ENCODE data around the gene CRIP1. TPM values are rescaled to one million over a fixed set of nuclear protein-coding genes. Genes with fewer than 3 reads are reported as not detected.

Gene CRIP1
- total RNA-seq, 1 experiment from 2014 or later, result 48.7 TPM

- H4K20me1 ChIP-seq (ENCODE audit: low read length), result no peaks in the 10 kb centered on the region
- H3K27ac ChIP-seq (ENCODE audit: low read length), result peak overlapping the region; percentile 100
- H3K27me3 ChIP-seq (ENCODE audit: low read length), result no peaks in the 10 kb centered on the region
- no peaks in the 10 kb centered on the region for H3F3A ChIP-seq (ENCODE audit: low read length, unreplicated experiment)
- H3K4me3 ChIP-seq (ENCODE audit: low read length), result no peak overlapping the region
- H3K79me2 ChIP-seq (ENCODE audit: low read length), result peaks cover 8% of the 10 kb centered on the region
- peak overlapping the region; percentile 99; the same call in 1 of the 2 replicates for H3K4me2 ChIP-seq (ENCODE audit: low read length)
- no peak overlapping the region; the same call in 1 of the 2 replicates for H3K9ac ChIP-seq (ENCODE audit: low read length)
- BruUV-seq (replicated peaks), result no TSS peak
- ChIA-PET POLR2A (ENCODE audit: unreplicated experiment) (interaction anchor here (1.0 to 1.8 kb wide), 2 partner anchors 10 to 58 kb away, joined by 3 to 18 read pairs; no protein-coding TSS in a partner anchor), CTCF (interaction anchor here (0.6 to 1.9 kb wide), 5 partner anchors 9 to 88 kb away, joined by 3 to 24 read pairs (median 10); partner anchors contain the start of gene TEDC1)
- DNase-seq, result no peak
- ATAC-seq, result no peak
- no peak for TF ChIP-seq EZH2 (IDR thresholded peaks at IDR 0.05; ENCODE audit: low read length, unreplicated experiment)
- TF ChIP-seq CTCF (conservative IDR thresholded peaks at IDR 0.05; ENCODE audit: low read depth, low read length), result no peak
- TF ChIP-seq EZH2phosphoT487 (IDR thresholded peaks at IDR 0.05; ENCODE audit: borderline replicate concordance, low read length), result no peak
- intact Hi-C loops (cut with micrococcal nuclease), result no loop called here
- H3K4me1 ChIP-seq (ENCODE audit: insufficient read depth, low read length), result peaks cover 55% of the 10 kb centered on the region
- H3K9me2 ChIP-seq (replicated peaks; ENCODE audit: low read length), result no peaks in the 10 kb centered on the region
- no peak overlapping the region for H2AFZ ChIP-seq (ENCODE audit: low read length)
- H3K9me3 ChIP-seq (ENCODE audit: low read length), result no peaks in the 10 kb centered on the region
- no peaks in the 10 kb centered on the region for H3K36me3 ChIP-seq (ENCODE audit: low read depth, low read length)
These were observed 6.4 kb upstream of the CRIP1 start for GRCh38 chr14:105480199-105480746.

- Histone ChIP-seq H3F3A (ENCODE audit: low read length, unreplicated experiment) (no peaks in the 10 kb centered on the region), H2AFZ (ENCODE audit: low read length) (peak overlapping the region; percentile 65), H4K20me1 (ENCODE audit: low read length) (no peaks in the 10 kb centered on the region), H3K27ac (ENCODE audit: low read length) (peak overlapping the region; percentile 100), H3K4me3 (ENCODE audit: low read length) (peak overlapping the region; percentile 71), H3K9ac (ENCODE audit: low read length) (peak overlapping the region; percentile 100), H3K79me2 (ENCODE audit: low read length) (peaks cover 8% of the 10 kb centered on the region), H3K27me3 (ENCODE audit: low read length) (no peaks in the 10 kb centered on the region), H3K36me3 (ENCODE audit: low read depth, low read length) (no peaks in the 10 kb centered on the region), H3K9me2 (replicated peaks; ENCODE audit: low read length) (no peaks in the 10 kb centered on the region), H3K4me2 (ENCODE audit: low read length) (peak overlapping the region; percentile 99), H3K9me3 (ENCODE audit: low read length) (no peaks in the 10 kb centered on the region), H3K4me1 (ENCODE audit: insufficient read depth, low read length) (peaks cover 48% of the 10 kb centered on the region)
- CTCF ChIA-PET, result interaction anchor here (0.6 to 1.9 kb wide), 5 partner anchors 9 to 89 kb away, joined by 3 to 24 read pairs (median 10); partner anchors contain the start of gene TEDC1
- BruUV-seq (replicated peaks), result TSS peak; percentile 75
- TF ChIP-seq EZH2phosphoT487 (IDR thresholded peaks at IDR 0.05; ENCODE audit: borderline replicate concordance, low read length) (no peak), CTCF (conservative IDR thresholded peaks at IDR 0.05; ENCODE audit: low read depth, low read length) (peak; percentile 95)
- peak; percentile 90 for DNase-seq
- POLR2A ChIA-PET (ENCODE audit: unreplicated experiment), result interaction anchor here (0.6 to 1.8 kb wide), 3 partner anchors 9 to 59 kb away, joined by 3 to 18 read pairs (median 7); no protein-coding TSS in a partner anchor
- ATAC-seq, result peak; percentile 44
- intact Hi-C loops (cut with micrococcal nuclease), result no loop called here
These were observed 5.6 kb upstream of the CRIP1 start for GRCh38 chr14:105480807-105481801.
